Heart right ventricle (tissue), 16 donors: ENCODE measurements around the gene MYCN. TPM values are rescaled to one million over a fixed set of nuclear protein-coding genes. Genes with fewer than 3 reads are reported as not detected.

Source experiments
- ATAC-seq, 8 donors: fragments of 200-7000 bp; cut with Tn5 transposase; one replicate each; pipeline ENCODE4 v1.9.1; 2020; ENCODE audit warnings: mild to moderate bottlenecking in 8 of 8, moderate library complexity in 8 of 8, moderate number of reproducible peaks in 1 of 8
- DNase-seq, 2 donors: peaks; one replicate each; pipeline ENCODE4 v3.0.0-alpha.2; 2020
- H3K27ac ChIP-seq, 10 donors: fragments of 200-600 bp; sonication (generic) in 2 of 10; one replicate each; pipeline versions ENCODE4 v1.5.0 to v1.8.0; 2020 to 2022; ENCODE audit warnings: mild to moderate bottlenecking in 3 of 10
- H3K27me3 ChIP-seq, 7 donors: fragments of 200-600 bp; one replicate each; pipeline ENCODE4 v1.8.0; 2021 to 2022; ENCODE audit warnings: mild to moderate bottlenecking in 2 of 7
- H3K36me3 ChIP-seq, 9 donors: fragments of 200-600 bp; sonication (generic) in 1 of 9; one replicate each; pipeline versions ENCODE4 v1.5.0 to v1.8.0; 2020 to 2022; ENCODE audit warnings: mild to moderate bottlenecking in 2 of 9
- H3K4me1 ChIP-seq, 9 donors: fragments of 200-600 bp; sonication (generic) in 1 of 9; one replicate each; pipeline versions ENCODE4 v1.5.0 to v1.8.0; 2020 to 2022; ENCODE audit warnings: mild to moderate bottlenecking in 4 of 9
- H3K4me3 ChIP-seq, 10 donors: fragments of 200-600 bp; sonication (generic) in 2 of 10; one replicate each; pipeline versions ENCODE4 v1.5.0 to v1.8.0; 2020 to 2022; ENCODE audit warnings: mild to moderate bottlenecking in 7 of 10, moderate library complexity in 2 of 10
- H3K9me3 ChIP-seq, 11 donors: fragments of 200-600 bp in 10 of 11; sonication (generic) in 2 of 11; one replicate each; pipeline versions ENCODE4 v1.5.0 to v1.8.0; 2013 to 2022; ENCODE audit warnings: mild to moderate bottlenecking in 2 of 11, control low read depth in 1 of 11, moderate library complexity in 1 of 11
- CTCF ChIP-seq, 9 donors: fragments of 200-600 bp; sonication (generic) in 2 of 9; IDR thresholded peaks; one replicate each; pipeline versions ENCODE4 v1.5.0 to v1.8.0; 2021 to 2022; ENCODE audit warnings: antibody characterized with exemption in 9 of 9, mild to moderate bottlenecking in 5 of 9, moderate library complexity in 1 of 9
- WGBS, 2 donors: extraction: QIAGEN DNeasy Blood & Tissue Kit; methylation state at CpG; one replicate each; pipeline ENCODE4 v1.1.7; 2013; ENCODE audit warnings: inconsistent platforms in 1 of 2; 5-methylcytosine and 5-hydroxymethylcytosine counted together
- intact Hi-C, 10 donors: fragments of 100-400 bp; cut with DNase I; formaldehyde crosslinking; loops; one replicate each; pipeline versions ENCODE4 v1.11.1 to v1.14.2; 2022
- polyA plus RNA-seq, 2 donors: library from polyadenylated mRNA; stranded (reverse); fragments of 200-250 nt; gene quantifications; one replicate each; pipeline ENCODE4 v1.2.3, GENCODE V29; 2013
- total RNA-seq, 10 donors: library from RNA; stranded (reverse); fragmentation: NEBNext Ultra II Directional in 3 of 10; extraction: Animal tissue kit (Norgen Biotek cat#: 25700) in 3 of 10; gene quantifications; one replicate each; pipeline versions ENCODE4 v1.2.1 to v1.2.4, GENCODE V29; 2021 to 2023
- donor health status: Arrhythmogenic right ventricular cardiomyopathy.
- donor health status: ischemic (EF 13 %, LVEDD 7.1; RV severe dilation, severe dysfunction).
- donor health status: healthy with polysubstance abuse.
- donor health status: DM: no; HTN: yes; CAD: no.
- donor health status: DM: no; HTN: no; CAD: no.
- donor health status: ischemic (EF 25% LVEDD 6.9; RV normal size, moderate dysfunction).
- donor health status: ischemic (EF 25% LVEDD 5.7; RV mildly dilated, moderate dysfunction).
- donor health status: healthy.
- donor health status: DM: yes; HTN: yes; CAD: no.
- donor health status: Ischemic cardiomyopathy.
- donor health status: ischemic (EF 35%, LVEDD 5.7; RV mildly dilated, moderate dysfunction).
- donor health status: nonischemic (EF 11% LVEDD 7.7; RV severe dilation, severe dysfunction).
- donor health status: DM: yes; HTN: yes; CAD: no.
- donor health status: PGD.
- donor health status: ischemic (EF 29% LVEDD 5.4; RV normal size, mild dysfunction).
- donor health status: nonischemic (EF 23%, LVEDD 6.1; RV moderate dilation, normal function).

Gene MYCN
- total and polyA plus RNA-seq, 12 donors: 0.14 to 1.4 (median 0.52) TPM

DNA sequence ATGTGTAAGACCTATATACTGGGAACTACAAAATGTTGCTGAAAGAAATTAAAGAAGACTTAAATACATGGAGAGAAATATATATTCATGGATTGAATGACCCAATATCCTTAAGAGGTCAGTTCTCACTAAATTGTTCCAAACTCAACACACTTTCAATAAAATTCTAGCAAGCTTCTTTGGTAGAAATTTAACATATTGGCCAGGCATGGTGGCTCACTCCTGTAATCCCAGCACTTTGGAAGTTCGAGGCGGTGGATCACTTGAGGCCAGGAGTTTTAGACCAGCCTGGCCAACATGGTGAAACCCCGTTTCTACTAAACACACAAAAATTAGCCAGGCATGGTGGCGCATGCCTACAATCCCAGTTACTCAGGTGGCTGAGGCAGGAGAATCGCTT lies 33.6 kb upstream of the MYCN start:
- WGBS, 2 donors: 97 to 98% methylated on average over 5 of the region's 5 CpGs
- Histone ChIP-seq H3K27ac (no peak overlapping the region), H3K4me3 (no peak overlapping the region), H3K36me3 (no peaks in the 10 kb centered on the region), H3K27me3 (no peaks in the 10 kb centered on the region), H3K9me3 (peaks cover 0 to 12% (median 0%) of the 10 kb centered on the region in 11 donors), H3K4me1 (peaks cover 0 to 4% (median 3%) of the 10 kb centered on the region in 9 donors)
- no peak for TF ChIP-seq CTCF (IDR thresholded peaks at IDR 0.05)
- ATAC-seq (no peak), DNase-seq (no peak)
- intact Hi-C loops: loop anchor here in 1 of 10 donors (5.0 kb wide), 1 partner anchor 1306 kb away; no protein-coding TSS in a partner anchor

GRCh38 chr2:15907461-15908324 lies 32.7 kb upstream of the MYCN start:
- ATAC-seq: no peak
- H3K27me3 ChIP-seq: no peaks in the 10 kb centered on the region
- H3K9me3 ChIP-seq: peaks cover 0 to 12% (median 0%) of the 10 kb centered on the region in 11 donors
- H3K27ac ChIP-seq: no peak overlapping the region
- no peak for DNase-seq
- peaks cover 0 to 13% (median 11%) of the 10 kb centered on the region in 9 donors for H3K4me1 ChIP-seq
- no peak overlapping the region for H3K4me3 ChIP-seq
- WGBS, 2 donors: 94 to 95% methylated on average over 2 of the region's 2 CpGs
- H3K36me3 ChIP-seq: no peaks in the 10 kb centered on the region
- intact Hi-C loops: loop anchor here in 1 of 10 donors (5.0 kb wide), 1 partner anchor 1305 kb away; no protein-coding TSS in a partner anchor
- no peak for TF ChIP-seq CTCF (IDR thresholded peaks at IDR 0.05)

GRCh38 chr2:15908371-15908770 lies 32.0 kb upstream of the MYCN start:
- H3K9me3 ChIP-seq: peaks cover 0 to 12% (median 0%) of the 10 kb centered on the region in 11 donors
- WGBS, 2 donors: 83 to 85% methylated on average over 4 of the region's 4 CpGs
- no peak overlapping the region for H3K27ac ChIP-seq
- DNase-seq (no peak), ATAC-seq (no peak)
- H3K36me3 ChIP-seq: no peaks in the 10 kb centered on the region
- H3K4me1 ChIP-seq: peaks cover 0 to 20% (median 13%) of the 10 kb centered on the region in 9 donors
- TF ChIP-seq CTCF (IDR thresholded peaks at IDR 0.05): no peak
- H3K27me3 ChIP-seq: no peaks in the 10 kb centered on the region
- H3K4me3 ChIP-seq: no peak overlapping the region
- intact Hi-C loops: loop anchor here in 1 of 10 donors (5.0 kb wide), 1 partner anchor 1304 kb away; no protein-coding TSS in a partner anchor

- 94 to 95% methylated on average over 4 of the region's 4 CpGs for WGBS, 2 donors
- Histone ChIP-seq H3K4me3 (no peak overlapping the region), H3K36me3 (no peaks in the 10 kb centered on the region), H3K27ac (no peak overlapping the region), H3K4me1 (peaks cover 0 to 24% (median 13%) of the 10 kb centered on the region in 9 donors), H3K9me3 (peaks cover 0 to 12% (median 0%) of the 10 kb centered on the region in 11 donors), H3K27me3 (no peaks in the 10 kb centered on the region)
- no peak for TF ChIP-seq CTCF (IDR thresholded peaks at IDR 0.05)
- no peak for ATAC-seq
- no peak for DNase-seq
- intact Hi-C loops: loop anchor here in 1 of 10 donors (5.0 kb wide), 1 partner anchor 1303 kb away; no protein-coding TSS in a partner anchor
Measured at GRCh38 chr2:15909157-15909556, 31.2 kb upstream of the MYCN start.
